Measurements from ENCODE around the gene CRYGD.
"Not testable (repeated sequence)": the region's sequence is repeated elsewhere in the genome, so short reads cannot be mapped to it uniquely, and the experiment has no call there.

Gene CRYGD

GRCh38 chr2:208142240-208142924 is 18.1 kb upstream of the CRYGD start:
- no peak for ATAC-seq (replicated peaks)
- Mint-ChIP-seq H3K27ac (no peak overlapping the region), H3K9me3 (no peaks in the 10 kb centered on the region), H3K36me3 (ENCODE audit: insufficient read depth) (no peaks in the 10 kb centered on the region), H3K4me3 (no peak overlapping the region), H3K4me1 (ENCODE audit: low read depth in 2 of 2) (no peaks in the 10 kb centered on the region), H3K27me3 (peaks cover 6 to 17% of the 10 kb centered on the region in 2 donors)
- DNase-seq, result no peak

- Mint-ChIP-seq H3K36me3 (ENCODE audit: insufficient read depth) (no peaks in the 10 kb centered on the region), H3K27me3 (no peaks in the 10 kb centered on the region), H3K27ac (no peak overlapping the region), H3K4me1 (ENCODE audit: low read depth in 2 of 2) (no peaks in the 10 kb centered on the region), H3K4me3 (no peak overlapping the region), H3K9me3 (no peaks in the 10 kb centered on the region)
- no peak for DNase-seq
- no peak for ATAC-seq (replicated peaks)
Measured at GRCh38 chr2:208139447-208139846, 15.1 kb upstream of the CRYGD start.

- not testable (repeated sequence) for H3K27ac Mint-ChIP-seq; H3K36me3 Mint-ChIP-seq (ENCODE audit: insufficient read depth); H3K27me3 Mint-ChIP-seq; H3K9me3 Mint-ChIP-seq; ATAC-seq (replicated peaks); H3K4me1 Mint-ChIP-seq (ENCODE audit: low read depth in 2 of 2); H3K4me3 Mint-ChIP-seq; DNase-seq
Measured at GRCh38 chr2:208138334-208138733, 14.0 kb upstream of the CRYGD start.

- H3K27me3 Mint-ChIP-seq, result peaks cover 0 to 6% of the 10 kb centered on the region in 2 donors
- no peak overlapping the region for H3K4me3 Mint-ChIP-seq
Measured at GRCh38 chr2:208136716-208137094, 12.4 kb upstream of the CRYGD start.

GRCh38 chr2:208135794-208136715 is 11.7 kb upstream of the CRYGD start:
- Mint-ChIP-seq H3K4me3 (no peak overlapping the region), H3K4me1 (ENCODE audit: low read depth in 2 of 2) (no peaks in the 10 kb centered on the region), H3K27me3 (peaks cover 0 to 6% of the 10 kb centered on the region in 2 donors), H3K9me3 (no peaks in the 10 kb centered on the region), H3K27ac (no peak overlapping the region), H3K36me3 (ENCODE audit: insufficient read depth) (no peaks in the 10 kb centered on the region)
- DNase-seq (no peak), ATAC-seq (replicated peaks) (no peak)

More at GRCh38 chr2:208136716-208137094, 12.4 kb upstream of the CRYGD start:
- DNase-seq (no peak), ATAC-seq (replicated peaks) (no peak)
- Mint-ChIP-seq H3K4me1 (ENCODE audit: low read depth in 2 of 2) (no peaks in the 10 kb centered on the region), H3K9me3 (no peaks in the 10 kb centered on the region), H3K27ac (no peak overlapping the region), H3K36me3 (ENCODE audit: insufficient read depth) (no peaks in the 10 kb centered on the region)

GRCh38 chr2:208134928-208135586 is 10.7 kb upstream of the CRYGD start:
- Mint-ChIP-seq H3K4me1 (ENCODE audit: low read depth in 2 of 2) (no peaks in the 10 kb centered on the region), H3K36me3 (ENCODE audit: insufficient read depth) (no peaks in the 10 kb centered on the region), H3K4me3 (no peak overlapping the region), H3K27me3 (peaks cover 0 to 9% of the 10 kb centered on the region in 2 donors), H3K9me3 (no peaks in the 10 kb centered on the region), H3K27ac (no peak overlapping the region)
- no peak for ATAC-seq (replicated peaks)
- no peak for DNase-seq

GRCh38 chr2:208130712-208131110 is 6.4 kb upstream of the CRYGD start:
- H3K36me3 Mint-ChIP-seq (ENCODE audit: insufficient read depth), result no peaks in the 10 kb centered on the region
- no peaks in the 10 kb centered on the region for H3K4me1 Mint-ChIP-seq (ENCODE audit: low read depth in 2 of 2)
- ATAC-seq (replicated peaks) (no peak), DNase-seq (no peak)
- H3K27ac Mint-ChIP-seq, result no peak overlapping the region
- peaks cover 10 to 38% of the 10 kb centered on the region in 2 donors for H3K27me3 Mint-ChIP-seq
- peaks cover 0 to 2% of the 10 kb centered on the region in 2 donors for H3K9me3 Mint-ChIP-seq
- no peak overlapping the region for H3K4me3 Mint-ChIP-seq

- H3K9me3 Mint-ChIP-seq, result peaks cover 0 to 2% of the 10 kb centered on the region in 2 donors
- H3K27ac Mint-ChIP-seq, result no peak within 1 kb of the TSS
- peaks cover 0 to under 1% of the 10 kb centered on the region in 2 donors for H3K4me1 Mint-ChIP-seq (ENCODE audit: low read depth in 2 of 2)
- DNase-seq, result no peak
- no peaks in the 10 kb centered on the region for H3K36me3 Mint-ChIP-seq (ENCODE audit: insufficient read depth)
- H3K27me3 Mint-ChIP-seq, result peaks cover 15 to 45% of the 10 kb centered on the region in 2 donors
- no peak within 1 kb of the TSS for H3K4me3 Mint-ChIP-seq
- ATAC-seq (replicated peaks), result no peak
Measured at GRCh38 chr2:208129744-208130711, 5.7 kb upstream of the CRYGD start, which contains the start of gene CRYGC. TSS of gene CRYGC (minus strand) at chr2:208129828. CDS start at chr2:208129792, 36 bp downstream.

GRCh38 chr2:208128136-208128535 is 3.8 kb upstream of the CRYGD start:
- Mint-ChIP-seq H3K27me3 (peaks cover 29 to 61% of the 10 kb centered on the region in 2 donors), H3K4me3 (no peak overlapping the region), H3K27ac (no peak overlapping the region), H3K4me1 (ENCODE audit: low read depth in 2 of 2) (peaks cover 1 to 7% of the 10 kb centered on the region in 2 donors), H3K9me3 (peaks cover 0 to 2% of the 10 kb centered on the region in 2 donors), H3K36me3 (ENCODE audit: insufficient read depth) (no peaks in the 10 kb centered on the region)
- DNase-seq, result no peak
- no peak for ATAC-seq (replicated peaks)

GRCh38 chr2:208127090-208127489 is 2.8 kb upstream of the CRYGD start:
- H3K36me3 Mint-ChIP-seq (ENCODE audit: insufficient read depth), result no peaks in the 10 kb centered on the region
- peaks cover 0 to 2% of the 10 kb centered on the region in 2 donors for H3K9me3 Mint-ChIP-seq
- H3K4me1 Mint-ChIP-seq (ENCODE audit: low read depth in 2 of 2), result peaks cover 1 to 7% of the 10 kb centered on the region in 2 donors
- DNase-seq (no peak), ATAC-seq (replicated peaks) (no peak)
- no peak overlapping the region for H3K27ac Mint-ChIP-seq
- no peak overlapping the region for H3K4me3 Mint-ChIP-seq
- peaks cover 29 to 55% of the 10 kb centered on the region in 2 donors for H3K27me3 Mint-ChIP-seq

GRCh38 chr2:208125251-208125650 is 927 bp upstream of the CRYGD start:
- ATAC-seq (replicated peaks) (no peak), DNase-seq (no peak)
- H3K27ac Mint-ChIP-seq, result no peak overlapping the region
- H3K4me3 Mint-ChIP-seq, result no peak overlapping the region
- H3K27me3 Mint-ChIP-seq, result peaks cover 35 to 62% of the 10 kb centered on the region in 2 donors
- no peaks in the 10 kb centered on the region for H3K36me3 Mint-ChIP-seq (ENCODE audit: insufficient read depth)
- peaks cover 1 to 7% of the 10 kb centered on the region in 2 donors for H3K4me1 Mint-ChIP-seq (ENCODE audit: low read depth in 2 of 2)
- peaks cover 0 to 2% of the 10 kb centered on the region in 2 donors for H3K9me3 Mint-ChIP-seq

- DNase-seq (no peak), ATAC-seq (replicated peaks) (no peak)
- Mint-ChIP-seq H3K9me3 (peaks cover 0 to 2% of the 10 kb centered on the region in 2 donors), H3K36me3 (ENCODE audit: insufficient read depth) (peaks cover 4% of the 10 kb centered on the region), H3K27me3 (peaks cover 29 to 33% of the 10 kb centered on the region in 2 donors), H3K4me3 (no peak overlapping the region), H3K4me1 (ENCODE audit: low read depth in 2 of 2) (peaks cover 1 to 7% of the 10 kb centered on the region in 2 donors), H3K27ac (no peak overlapping the region)
Measured at GRCh38 chr2:208122248-208122647, 2.1 kb downstream of the CRYGD start.
